ENCODE data around the gene DDB1.

DDB1 gene

DNA sequence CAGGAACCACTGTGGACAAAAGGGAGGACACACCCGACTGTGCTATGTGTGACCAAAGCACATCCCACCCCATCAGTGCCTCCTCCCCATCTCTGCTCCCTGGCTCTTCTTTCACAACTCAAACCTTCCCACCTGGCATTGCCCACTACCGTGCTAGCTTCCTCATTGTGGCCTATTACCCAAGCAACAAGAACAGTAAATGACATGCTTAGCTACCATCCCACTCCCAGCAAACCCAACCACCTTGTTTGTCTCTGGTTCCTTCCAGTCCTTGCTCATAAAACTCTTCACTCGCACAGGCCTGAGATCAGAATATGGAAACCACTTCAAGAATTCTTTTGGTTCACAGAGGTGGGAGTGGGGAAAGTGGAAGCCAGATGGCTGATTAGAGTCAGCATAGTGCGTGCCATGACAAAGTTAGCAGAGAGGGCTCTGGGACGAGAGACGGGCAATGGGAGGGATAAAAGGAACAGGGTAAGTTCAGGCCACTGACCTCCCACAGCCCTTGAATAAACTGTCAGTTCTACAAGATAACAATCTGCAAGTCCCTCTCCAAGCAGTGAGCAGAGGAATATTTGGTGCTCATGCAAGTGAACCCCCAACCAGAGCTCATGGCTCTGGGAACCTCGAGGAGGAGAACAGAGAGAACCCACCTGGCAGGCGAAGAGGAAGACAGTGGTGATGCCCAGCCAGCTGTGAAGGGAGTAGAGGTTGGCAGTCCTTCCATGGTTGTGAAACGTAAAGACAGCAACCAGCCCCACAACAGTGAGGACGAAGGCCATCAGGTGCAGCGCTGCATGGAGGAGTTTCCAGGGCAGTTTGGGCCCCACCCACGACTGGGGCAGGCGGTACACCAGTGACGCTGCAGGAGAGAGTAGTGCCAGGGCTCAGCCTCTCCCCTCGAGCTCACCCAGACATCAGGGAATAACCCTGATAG, 20.5 kb upstream of the DDB1 start:
- TF ChIP-seq, protein P1, sequence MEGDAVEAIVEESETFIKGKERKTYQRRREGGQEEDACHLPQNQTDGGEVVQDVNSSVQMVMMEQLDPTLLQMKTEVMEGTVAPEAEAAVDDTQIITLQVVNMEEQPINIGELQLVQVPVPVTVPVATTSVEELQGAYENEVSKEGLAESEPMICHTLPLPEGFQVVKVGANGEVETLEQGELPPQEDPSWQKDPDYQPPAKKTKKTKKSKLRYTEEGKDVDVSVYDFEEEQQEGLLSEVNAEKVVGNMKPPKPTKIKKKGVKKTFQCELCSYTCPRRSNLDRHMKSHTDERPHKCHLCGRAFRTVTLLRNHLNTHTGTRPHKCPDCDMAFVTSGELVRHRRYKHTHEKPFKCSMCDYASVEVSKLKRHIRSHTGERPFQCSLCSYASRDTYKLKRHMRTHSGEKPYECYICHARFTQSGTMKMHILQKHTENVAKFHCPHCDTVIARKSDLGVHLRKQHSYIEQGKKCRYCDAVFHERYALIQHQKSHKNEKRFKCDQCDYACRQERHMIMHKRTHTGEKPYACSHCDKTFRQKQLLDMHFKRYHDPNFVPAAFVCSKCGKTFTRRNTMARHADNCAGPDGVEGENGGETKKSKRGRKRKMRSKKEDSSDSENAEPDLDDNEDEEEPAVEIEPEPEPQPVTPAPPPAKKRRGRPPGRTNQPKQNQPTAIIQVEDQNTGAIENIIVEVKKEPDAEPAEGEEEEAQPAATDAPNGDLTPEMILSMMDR (IDR thresholded peaks at IDR 0.05) = no peak
- Histone ChIP-seq H3K27ac (no peak overlapping the region), H3K36me3 (peaks cover 45% of the 10 kb centered on the region)

DNA sequence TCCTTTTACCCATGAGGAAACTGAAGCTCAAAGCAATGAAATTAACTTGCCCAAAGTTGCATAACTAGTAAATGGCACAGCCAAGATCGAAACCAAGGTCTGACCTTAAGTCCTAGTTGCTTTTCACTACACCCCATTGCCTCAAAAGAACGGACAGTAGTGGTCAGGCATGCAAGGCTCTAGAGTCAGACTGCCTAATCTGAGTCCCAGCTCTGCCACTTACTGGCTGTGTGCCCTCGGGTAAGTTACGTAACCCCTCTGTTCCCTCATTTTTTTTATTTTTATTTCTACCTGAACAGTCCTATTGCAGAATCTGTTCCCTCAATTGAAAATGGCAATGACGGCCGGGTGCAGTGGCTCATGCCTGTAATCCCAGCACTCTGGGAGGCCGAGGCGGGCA, 19.1 kb upstream of the DDB1 start:
- H3K27me3 ChIP-seq = no peaks in the 10 kb centered on the region
- H3K36me3 ChIP-seq = peaks cover 51% of the 10 kb centered on the region
- no peaks in the 10 kb centered on the region for H3K9me3 ChIP-seq
- TF ChIP-seq, protein P1 (IDR thresholded peaks at IDR 0.05) = no peak
- peaks cover 11 to 14% of the 10 kb centered on the region in 2 experiments for H3K4me1 ChIP-seq (ENCODE audit: control insufficient read depth in 1 of 2, insufficient read depth in 1 of 2, low read depth in 1 of 2, low read length in 1 of 2)
- no peak overlapping the region for H3K4me3 ChIP-seq (ENCODE audit: low read depth in 1 of 2, low read length in 1 of 2)
- H3K27ac ChIP-seq = no peak overlapping the region

More for the DNA sequence above, 20.5 kb upstream of the DDB1 start:
- no peak overlapping the region for H3K4me3 ChIP-seq (ENCODE audit: low read depth in 1 of 2, low read length in 1 of 2)
- H3K27me3 ChIP-seq = no peaks in the 10 kb centered on the region
- H3K9me3 ChIP-seq = no peaks in the 10 kb centered on the region
- peaks cover 20 to 23% of the 10 kb centered on the region in 2 experiments for H3K4me1 ChIP-seq (ENCODE audit: control insufficient read depth in 1 of 2, insufficient read depth in 1 of 2, low read depth in 1 of 2, low read length in 1 of 2)

- Histone ChIP-seq H3K27me3 (no peaks in the 10 kb centered on the region), H3K9me3 (no peaks in the 10 kb centered on the region), H3K27ac (no peak overlapping the region), H3K4me3 (ENCODE audit: low read depth in 1 of 2, low read length in 1 of 2) (no peak overlapping the region), H3K36me3 (peaks cover 63% of the 10 kb centered on the region), H3K4me1 (ENCODE audit: control insufficient read depth in 1 of 2, insufficient read depth in 1 of 2, low read depth in 1 of 2, low read length in 1 of 2) (peaks cover 4 to 7% of the 10 kb centered on the region in 2 experiments)
- TF ChIP-seq, protein P1 (IDR thresholded peaks at IDR 0.05) = no peak
These were observed 17.9 kb upstream of the DDB1 start for GRCh38 chr11:61350803-61351202.

GRCh38 chr11:61350336-61350735, 17.4 kb upstream of the DDB1 start:
- TF ChIP-seq, protein P1 (IDR thresholded peaks at IDR 0.05) = no peak
- Histone ChIP-seq H3K4me3 (ENCODE audit: low read depth in 1 of 2, low read length in 1 of 2) (no peak overlapping the region), H3K27ac (no peak overlapping the region), H3K4me1 (ENCODE audit: control insufficient read depth in 1 of 2, insufficient read depth in 1 of 2, low read depth in 1 of 2, low read length in 1 of 2) (peaks cover 4 to 7% of the 10 kb centered on the region in 2 experiments), H3K36me3 (peaks cover 68% of the 10 kb centered on the region), H3K27me3 (no peaks in the 10 kb centered on the region), H3K9me3 (no peaks in the 10 kb centered on the region)

DNA sequence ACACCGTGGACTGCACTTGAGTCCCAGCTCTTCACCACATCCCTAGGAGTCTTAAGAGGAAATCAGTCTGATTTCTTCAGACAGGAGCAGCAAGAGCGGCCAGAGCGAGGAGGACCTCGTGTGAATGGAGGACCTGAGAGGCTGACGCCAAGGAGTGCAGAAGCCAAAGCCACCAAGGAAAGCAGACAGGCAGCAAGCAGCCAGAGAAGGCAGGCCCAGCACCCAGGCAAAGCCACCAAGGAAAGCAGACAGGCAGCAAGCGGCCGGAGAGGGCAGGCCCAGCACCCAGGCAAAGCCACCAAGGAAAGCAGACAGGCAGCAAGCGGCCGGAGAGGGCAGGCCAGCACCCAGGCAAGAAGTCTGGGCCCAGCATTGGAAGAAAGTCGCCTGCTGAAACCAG, 17.0 kb upstream of the DDB1 start:
- Histone ChIP-seq H3K36me3 (peaks cover 71% of the 10 kb centered on the region), H3K27me3 (no peaks in the 10 kb centered on the region), H3K27ac (no peak overlapping the region), H3K4me1 (ENCODE audit: control insufficient read depth in 1 of 2, insufficient read depth in 1 of 2, low read depth in 1 of 2, low read length in 1 of 2) (peaks cover 4 to 7% of the 10 kb centered on the region in 2 experiments), H3K9me3 (no peaks in the 10 kb centered on the region), H3K4me3 (ENCODE audit: low read depth in 1 of 2, low read length in 1 of 2) (no peak overlapping the region)
- TF ChIP-seq, protein P1 (IDR thresholded peaks at IDR 0.05) = no peak
